Endothelial cell (in vitro differentiated cells): Measurements from ENCODE around the gene DTD1. TPM values are rescaled to one million over a fixed set of nuclear protein-coding genes. Genes with fewer than 3 reads are reported as not detected.

ENCODE experiments used
- DNase-seq: peaks from one replicate; pipeline ENCODE4 v3.0.0; 2021; ENCODE audit warnings: low spot score
- H3K27ac Mint-ChIP-seq: one replicate; pipeline ENCODE4 v1.8.0; 2021; ENCODE audit warnings: mixed read lengths, inconsistent platforms; ENCODE audit not compliant: unreplicated experiment
- H3K27me3 Mint-ChIP-seq: one replicate; pipeline ENCODE4 v1.8.0; 2021; ENCODE audit warnings: mild to moderate bottlenecking, moderate library complexity, mixed read lengths, inconsistent platforms; ENCODE audit not compliant: unreplicated experiment
- H3K36me3 Mint-ChIP-seq: one replicate; pipeline ENCODE4 v1.8.0; 2021; ENCODE audit warnings: mild to moderate bottlenecking, low read depth, mixed read lengths, inconsistent platforms; ENCODE audit not compliant: unreplicated experiment
- H3K4me1 Mint-ChIP-seq: one replicate; pipeline ENCODE4 v1.8.0; 2021; ENCODE audit warnings: mild to moderate bottlenecking, mixed read lengths, inconsistent platforms; ENCODE audit not compliant: unreplicated experiment
- H3K4me3 Mint-ChIP-seq: one replicate; pipeline ENCODE4 v1.8.0; 2021; ENCODE audit warnings: mild to moderate bottlenecking, mixed read lengths, inconsistent platforms; ENCODE audit not compliant: unreplicated experiment
- H3K9me3 Mint-ChIP-seq: one replicate; pipeline ENCODE4 v1.8.0; 2021; ENCODE audit warnings: mixed read lengths, inconsistent platforms; ENCODE audit not compliant: unreplicated experiment
- total RNA-seq: library from RNA; stranded (reverse); fragmentation: NEBNext Ultra II Directional; extraction: Animal tissue kit (Norgen Biotek cat#: 25700); gene quantifications from one replicate; pipeline ENCODE4 v1.2.1, GENCODE V29; 2021; ENCODE audit not compliant: unreplicated experiment
- TF ChIP-seq, protein P1 (sequence below): fragments of 200-600 bp; sonication (generic); IDR thresholded peaks from one replicate; pipeline ENCODE4 v1.5.0; 2021; ENCODE audit warnings: antibody characterized with exemption; ENCODE audit not compliant: unreplicated experiment

The DTD1 gene
- total RNA-seq, 1 donor from 2014 or later = 31.0 TPM

DNA sequence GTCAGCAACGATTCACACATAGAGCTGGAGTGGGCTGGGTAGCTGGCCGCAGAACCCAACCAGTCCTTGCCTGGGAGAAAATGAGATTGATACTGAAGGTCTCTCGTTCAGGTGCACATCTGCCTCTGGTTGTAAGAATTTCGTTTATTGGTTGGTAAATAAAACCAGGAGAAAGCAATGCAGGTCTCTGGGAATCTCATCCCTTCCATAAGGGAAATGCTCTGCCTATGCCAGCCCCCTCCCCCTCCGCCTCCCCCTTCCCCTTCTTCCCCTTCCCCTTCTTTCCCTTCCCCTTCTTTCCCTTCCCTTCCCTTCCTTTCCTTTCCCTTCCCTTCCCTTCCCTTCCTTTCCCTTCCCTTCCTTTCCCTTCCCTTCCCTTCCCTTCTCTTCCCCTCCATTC is 107.3 kb downstream of the DTD1 start:
- Mint-ChIP-seq H3K36me3 (no peaks in the 10 kb centered on the region), H3K27ac (no peak overlapping the region)

DNA sequence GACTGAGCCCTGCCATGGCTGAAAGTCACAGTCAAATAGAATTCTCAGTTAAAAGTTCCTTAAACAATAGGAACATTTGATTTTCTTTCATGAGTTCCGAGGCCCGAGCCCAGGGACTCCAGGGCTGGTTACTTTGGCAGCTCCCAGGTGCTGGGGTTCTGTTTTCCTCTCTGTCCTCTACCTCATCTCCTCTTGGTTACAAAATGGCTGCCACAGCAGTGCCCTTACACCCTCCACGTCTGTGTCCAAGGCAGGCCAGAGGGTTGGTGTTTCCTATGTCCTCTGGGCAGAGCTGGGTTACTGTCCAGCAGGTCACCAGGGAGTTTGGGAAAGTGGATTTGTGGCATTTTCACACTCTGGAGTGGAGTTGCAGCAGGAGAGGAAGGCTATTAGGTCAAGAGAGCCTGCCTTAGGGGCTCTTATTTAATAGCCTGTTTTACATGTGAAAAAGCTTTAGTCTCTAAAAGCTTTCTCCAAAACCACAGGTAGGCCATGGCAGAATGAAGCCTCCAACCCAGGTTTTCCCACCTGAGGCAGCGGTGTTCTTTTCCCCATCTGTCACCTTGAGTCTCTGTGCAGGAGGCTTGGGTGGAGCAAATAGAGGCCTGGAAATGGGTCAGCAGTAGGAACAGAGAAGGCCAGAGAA is 111.0 kb downstream of the DTD1 start:
- H3K27ac Mint-ChIP-seq = no peak overlapping the region
- DNase-seq = no peak
- H3K4me1 Mint-ChIP-seq = no peaks in the 10 kb centered on the region
- TF ChIP-seq, protein P1, sequence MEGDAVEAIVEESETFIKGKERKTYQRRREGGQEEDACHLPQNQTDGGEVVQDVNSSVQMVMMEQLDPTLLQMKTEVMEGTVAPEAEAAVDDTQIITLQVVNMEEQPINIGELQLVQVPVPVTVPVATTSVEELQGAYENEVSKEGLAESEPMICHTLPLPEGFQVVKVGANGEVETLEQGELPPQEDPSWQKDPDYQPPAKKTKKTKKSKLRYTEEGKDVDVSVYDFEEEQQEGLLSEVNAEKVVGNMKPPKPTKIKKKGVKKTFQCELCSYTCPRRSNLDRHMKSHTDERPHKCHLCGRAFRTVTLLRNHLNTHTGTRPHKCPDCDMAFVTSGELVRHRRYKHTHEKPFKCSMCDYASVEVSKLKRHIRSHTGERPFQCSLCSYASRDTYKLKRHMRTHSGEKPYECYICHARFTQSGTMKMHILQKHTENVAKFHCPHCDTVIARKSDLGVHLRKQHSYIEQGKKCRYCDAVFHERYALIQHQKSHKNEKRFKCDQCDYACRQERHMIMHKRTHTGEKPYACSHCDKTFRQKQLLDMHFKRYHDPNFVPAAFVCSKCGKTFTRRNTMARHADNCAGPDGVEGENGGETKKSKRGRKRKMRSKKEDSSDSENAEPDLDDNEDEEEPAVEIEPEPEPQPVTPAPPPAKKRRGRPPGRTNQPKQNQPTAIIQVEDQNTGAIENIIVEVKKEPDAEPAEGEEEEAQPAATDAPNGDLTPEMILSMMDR = no peak
- peaks cover 1% of the 10 kb centered on the region for H3K27me3 Mint-ChIP-seq
- H3K36me3 Mint-ChIP-seq = no peaks in the 10 kb centered on the region
- H3K9me3 Mint-ChIP-seq = no peaks in the 10 kb centered on the region
- no peak overlapping the region for H3K4me3 Mint-ChIP-seq

More for the DNA sequence above, 107.3 kb downstream of the DTD1 start:
- H3K27me3 Mint-ChIP-seq = peaks cover 1% of the 10 kb centered on the region
- H3K4me1 Mint-ChIP-seq = no peaks in the 10 kb centered on the region
- TF ChIP-seq, protein P1 = no peak
- H3K9me3 Mint-ChIP-seq = no peaks in the 10 kb centered on the region
- DNase-seq = no peak
- H3K4me3 Mint-ChIP-seq = no peak overlapping the region

DNA sequence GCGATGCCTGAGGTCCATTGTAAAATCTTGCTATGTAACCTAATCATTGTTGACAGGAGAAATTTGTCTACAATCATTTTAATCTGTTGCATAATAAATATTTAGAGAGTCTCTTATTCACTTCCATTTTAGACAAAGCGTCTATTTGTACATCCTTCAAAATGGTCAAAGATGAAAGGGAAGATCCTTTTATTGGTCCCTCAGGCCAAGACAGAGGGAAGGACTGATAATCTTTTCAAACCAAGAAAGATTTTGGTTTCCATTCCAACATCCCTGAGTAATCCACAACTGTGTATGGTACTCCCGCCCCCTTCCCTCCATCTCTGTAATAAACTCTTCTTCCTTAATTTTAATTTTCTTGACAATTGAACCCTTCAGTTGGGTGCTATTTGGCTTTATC is 114.1 kb downstream of the DTD1 start:
- Mint-ChIP-seq H3K27me3 (no peaks in the 10 kb centered on the region), H3K36me3 (no peaks in the 10 kb centered on the region), H3K27ac (no peak overlapping the region), H3K4me1 (peaks cover 4% of the 10 kb centered on the region), H3K4me3 (no peak overlapping the region), H3K9me3 (no peaks in the 10 kb centered on the region)
- DNase-seq = no peak
- TF ChIP-seq, protein P1 = no peak

DNA sequence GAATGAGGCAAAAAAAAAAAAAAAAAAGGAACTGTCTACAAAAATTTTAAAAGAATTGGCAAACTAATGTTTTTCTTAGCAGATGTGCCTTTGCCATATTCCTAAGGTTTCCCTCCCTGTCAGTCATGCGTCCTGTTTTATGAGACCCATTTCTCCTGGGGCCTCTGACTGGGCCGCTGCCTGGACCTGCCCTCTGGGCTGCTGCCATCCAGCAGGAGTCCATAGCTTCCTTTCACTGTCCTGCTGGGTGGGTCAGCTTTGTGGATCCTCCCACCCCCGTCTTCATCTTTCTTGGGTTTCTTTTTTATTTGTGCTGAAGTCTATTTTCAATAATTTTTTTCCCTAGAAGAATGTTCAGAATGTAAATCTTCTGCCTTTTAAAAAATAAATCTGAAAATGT is 114.9 kb downstream of the DTD1 start:
- DNase-seq = no peak
- H3K36me3 Mint-ChIP-seq = no peaks in the 10 kb centered on the region
- TF ChIP-seq, protein P1 = no peak
- H3K4me3 Mint-ChIP-seq = no peak overlapping the region
- H3K4me1 Mint-ChIP-seq = peaks cover 4% of the 10 kb centered on the region
- no peaks in the 10 kb centered on the region for H3K9me3 Mint-ChIP-seq
- H3K27me3 Mint-ChIP-seq = no peaks in the 10 kb centered on the region
- no peak overlapping the region for H3K27ac Mint-ChIP-seq

DNA sequence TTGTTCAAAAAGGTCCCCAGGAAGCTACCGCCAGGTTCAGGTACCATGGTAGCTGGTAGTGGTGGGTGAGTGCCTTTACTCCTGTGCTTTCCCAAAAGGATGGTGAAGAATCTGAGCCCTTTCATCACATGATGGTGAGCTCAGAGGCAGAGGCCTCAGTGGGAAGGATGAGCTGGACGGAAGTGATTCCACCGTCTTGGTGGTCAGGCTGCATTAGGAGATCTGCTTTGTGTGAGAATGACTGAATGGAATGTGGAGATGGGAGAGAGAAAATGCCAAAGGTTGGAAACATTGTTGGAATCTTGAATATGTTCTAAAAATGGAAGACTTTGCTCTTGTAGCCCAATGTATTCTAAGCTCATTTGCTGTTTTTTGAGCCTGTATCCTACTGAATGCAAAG is 117.6 kb downstream of the DTD1 start:
- peaks cover 2% of the 10 kb centered on the region for H3K27me3 Mint-ChIP-seq
- DNase-seq = no peak
- no peak overlapping the region for H3K27ac Mint-ChIP-seq
- H3K9me3 Mint-ChIP-seq = no peaks in the 10 kb centered on the region
- TF ChIP-seq, protein P1 = no peak
- H3K4me3 Mint-ChIP-seq = no peak overlapping the region
- H3K4me1 Mint-ChIP-seq = peaks cover 4% of the 10 kb centered on the region
- H3K36me3 Mint-ChIP-seq = no peaks in the 10 kb centered on the region
